Astrocyte (in vitro differentiated cells and primary cell): Measurements from ENCODE around the gene DUOX2. TPM values are rescaled to one million over a fixed set of nuclear protein-coding genes. Genes with fewer than 3 reads are reported as not detected.
"Not testable (repeated sequence)": the region's sequence is repeated elsewhere in the genome, so short reads cannot be mapped to it uniquely, and the experiment has no call there.

Source experiments
- DNase-seq: peaks from one replicate; pipeline ENCODE4 v3.0.0-alpha.2; 2010; ENCODE audit warnings: low read depth
- FAIRE-seq: peaks from 2 replicates; lab custom pipeline; 2011; peaks lifted over from hg19 to GRCh38; lab: Jason Lieb, UNC
- H2AFZ ChIP-seq: 2 replicates; pipeline ENCODE4 v1.6.0; 2012; ENCODE audit warnings: low read depth, low read length, inconsistent platforms
- H3K27ac ChIP-seq: 2 replicates; pipeline ENCODE4 v1.5.1; 2011; ENCODE audit warnings: low read depth, low read length, inconsistent platforms
- H3K27me3 ChIP-seq: 2 replicates; pipeline ENCODE4 v1.6.0; 2011; ENCODE audit warnings: low read length, inconsistent platforms; ENCODE audit not compliant: insufficient read depth
- H3K36me3 ChIP-seq: 2 replicates; pipeline ENCODE4 v1.5.1; 2011; ENCODE audit warnings: low read length, inconsistent platforms; ENCODE audit not compliant: insufficient read depth
- H3K4me1 ChIP-seq: 2 replicates; pipeline ENCODE4 v1.5.1; 2011; ENCODE audit warnings: low read length, inconsistent platforms; ENCODE audit not compliant: insufficient read depth
- H3K4me2 ChIP-seq: 2 replicates; pipeline ENCODE4 v1.6.0; 2012; ENCODE audit warnings: low read length, inconsistent platforms
- H3K4me3 ChIP-seq: 2 replicates; pipeline ENCODE4 v1.5.1; 2011; ENCODE audit warnings: low read depth, mild to moderate bottlenecking, low read length, inconsistent platforms; ENCODE audit not compliant: insufficient read depth
- H3K79me2 ChIP-seq: 2 replicates; pipeline ENCODE4 v1.6.0; 2012; ENCODE audit warnings: mild to moderate bottlenecking, low read length, inconsistent platforms; ENCODE audit not compliant: insufficient read depth
- H3K9ac ChIP-seq: 2 replicates; pipeline ENCODE4 v1.6.0; 2012; ENCODE audit warnings: mild to moderate bottlenecking, low read length, inconsistent platforms
- H3K9me3 ChIP-seq: 2 replicates; pipeline ENCODE4 v1.5.1; 2012; ENCODE audit warnings: low read depth, mild to moderate bottlenecking, low read length, inconsistent platforms; ENCODE audit not compliant: insufficient read depth
- H4K20me1 ChIP-seq: 2 replicates; pipeline ENCODE4 v1.6.0; 2012; ENCODE audit warnings: low read length, inconsistent platforms; ENCODE audit not compliant: insufficient read depth
- H3K27ac Mint-ChIP-seq: one replicate; pipeline ENCODE4 v1.8.0; 2021; ENCODE audit warnings: mild to moderate bottlenecking, mixed read lengths; ENCODE audit not compliant: unreplicated experiment
- H3K27me3 Mint-ChIP-seq: one replicate; pipeline ENCODE4 v1.8.0; 2021; ENCODE audit warnings: low read depth, mixed read lengths; ENCODE audit not compliant: unreplicated experiment
- H3K36me3 Mint-ChIP-seq: one replicate; pipeline ENCODE4 v1.8.0; 2021; ENCODE audit warnings: low read depth, mixed read lengths; ENCODE audit not compliant: unreplicated experiment
- H3K4me1 Mint-ChIP-seq: one replicate; pipeline ENCODE4 v1.8.0; 2021; ENCODE audit warnings: low read depth, mixed read lengths; ENCODE audit not compliant: unreplicated experiment
- H3K4me3 Mint-ChIP-seq: one replicate; pipeline ENCODE4 v1.8.0; 2021; ENCODE audit warnings: mild to moderate bottlenecking, moderate library complexity, mixed read lengths; ENCODE audit not compliant: unreplicated experiment
- H3K9me3 Mint-ChIP-seq: one replicate; pipeline ENCODE4 v1.8.0; 2021; ENCODE audit warnings: mild to moderate bottlenecking, mixed read lengths; ENCODE audit not compliant: unreplicated experiment
- total RNA-seq: library from RNA; stranded (reverse); gene quantifications from 2 replicates; pipeline ENCODE4 v1.2.1, GENCODE V29; 2021

Gene DUOX2
- total RNA-seq, 1 donor from 2014 or later = 0.14 TPM

- not testable (repeated sequence) for H3K79me2 ChIP-seq, H3K4me3 Mint-ChIP-seq, H3K27ac Mint-ChIP-seq, H3K4me1 ChIP-seq, H3K4me2 ChIP-seq, H3K4me3 ChIP-seq, H3K36me3 ChIP-seq, DNase-seq, H4K20me1 ChIP-seq, H3K27ac ChIP-seq, H3K27me3 Mint-ChIP-seq, H3K9me3 ChIP-seq, H3K27me3 ChIP-seq, H3K9ac ChIP-seq, H3K4me1 Mint-ChIP-seq, FAIRE-seq, H2AFZ ChIP-seq, H3K36me3 Mint-ChIP-seq, H3K9me3 Mint-ChIP-seq
Observed at GRCh38 chr15:45080593-45080992, 33.4 kb downstream of the DUOX2 start.

- H3K4me1 Mint-ChIP-seq, DNase-seq, H3K36me3 ChIP-seq, H3K27me3 Mint-ChIP-seq, H3K9me3 Mint-ChIP-seq, H3K4me3 ChIP-seq, H3K9me3 ChIP-seq, H3K36me3 Mint-ChIP-seq, H4K20me1 ChIP-seq, H3K4me1 ChIP-seq, H2AFZ ChIP-seq, H3K4me2 ChIP-seq, H3K27ac Mint-ChIP-seq, H3K4me3 Mint-ChIP-seq, H3K27ac ChIP-seq, H3K79me2 ChIP-seq, H3K9ac ChIP-seq, H3K27me3 ChIP-seq, FAIRE-seq: not testable (repeated sequence)
Observed at GRCh38 chr15:45079628-45080246, 34.2 kb downstream of the DUOX2 start.

- not testable (repeated sequence) for H3K4me1 Mint-ChIP-seq, H3K27ac Mint-ChIP-seq, H3K9me3 ChIP-seq, H3K79me2 ChIP-seq, FAIRE-seq, H3K4me3 Mint-ChIP-seq, H3K36me3 ChIP-seq, H3K4me1 ChIP-seq, H3K9ac ChIP-seq, H3K9me3 Mint-ChIP-seq, H3K4me2 ChIP-seq, DNase-seq, H3K27me3 Mint-ChIP-seq, H3K27ac ChIP-seq, H2AFZ ChIP-seq, H3K36me3 Mint-ChIP-seq, H4K20me1 ChIP-seq, H3K4me3 ChIP-seq, H3K27me3 ChIP-seq
Observed at GRCh38 chr15:45079201-45079600, 34.8 kb downstream of the DUOX2 start.

GRCh38 chr15:45077391-45077790, 36.6 kb downstream of the DUOX2 start:
- not testable (repeated sequence) for DNase-seq, H3K27ac ChIP-seq

GRCh38 chr15:45075440-45076320, 38.3 kb downstream of the DUOX2 start:
- H3K4me1 ChIP-seq, H3K4me3 Mint-ChIP-seq, H4K20me1 ChIP-seq, FAIRE-seq, H3K27me3 Mint-ChIP-seq, H3K27ac ChIP-seq, H3K9me3 ChIP-seq, H3K27me3 ChIP-seq, H3K4me3 ChIP-seq, H3K9me3 Mint-ChIP-seq, DNase-seq, H2AFZ ChIP-seq, H3K79me2 ChIP-seq, H3K9ac ChIP-seq, H3K4me1 Mint-ChIP-seq, H3K36me3 ChIP-seq, H3K27ac Mint-ChIP-seq, H3K4me2 ChIP-seq, H3K36me3 Mint-ChIP-seq: not testable (repeated sequence)

More at GRCh38 chr15:45077391-45077790, 36.6 kb downstream of the DUOX2 start:
- not testable (repeated sequence) for H3K36me3 Mint-ChIP-seq, H3K4me3 ChIP-seq, H3K27me3 Mint-ChIP-seq, H3K27me3 ChIP-seq, H3K27ac Mint-ChIP-seq, H3K9me3 Mint-ChIP-seq, H4K20me1 ChIP-seq, H3K4me3 Mint-ChIP-seq, FAIRE-seq, H3K79me2 ChIP-seq, H3K4me1 Mint-ChIP-seq, H3K4me2 ChIP-seq, H2AFZ ChIP-seq, H3K4me1 ChIP-seq, H3K9me3 ChIP-seq, H3K36me3 ChIP-seq, H3K9ac ChIP-seq

GRCh38 chr15:45073602-45074001, 40.4 kb downstream of the DUOX2 start:
- H3K9ac ChIP-seq, H3K4me3 ChIP-seq, H3K9me3 Mint-ChIP-seq, H3K9me3 ChIP-seq, H3K4me3 Mint-ChIP-seq, DNase-seq, H3K27me3 Mint-ChIP-seq, H3K27me3 ChIP-seq, H3K27ac Mint-ChIP-seq, H3K4me1 ChIP-seq, H2AFZ ChIP-seq, FAIRE-seq, H3K4me2 ChIP-seq, H3K27ac ChIP-seq, H3K4me1 Mint-ChIP-seq, H3K36me3 ChIP-seq, H3K79me2 ChIP-seq, H4K20me1 ChIP-seq, H3K36me3 Mint-ChIP-seq: not testable (repeated sequence)
